NCI-H146 treated with DMSO at 0.1 percent for 48 hours (cell line): ENCODE measurements around the gene CIB4.
"Not testable (repeated sequence)": the region's sequence is repeated elsewhere in the genome, so short reads cannot be mapped to it uniquely, and the experiment has no call there.

Experiments
- DNase-seq: peaks from one replicate; lab custom pipeline; 2025; ENCODE audit not compliant: unreplicated experiment; lab: John Stamatoyannopoulos, UW

Gene CIB4

DNA sequence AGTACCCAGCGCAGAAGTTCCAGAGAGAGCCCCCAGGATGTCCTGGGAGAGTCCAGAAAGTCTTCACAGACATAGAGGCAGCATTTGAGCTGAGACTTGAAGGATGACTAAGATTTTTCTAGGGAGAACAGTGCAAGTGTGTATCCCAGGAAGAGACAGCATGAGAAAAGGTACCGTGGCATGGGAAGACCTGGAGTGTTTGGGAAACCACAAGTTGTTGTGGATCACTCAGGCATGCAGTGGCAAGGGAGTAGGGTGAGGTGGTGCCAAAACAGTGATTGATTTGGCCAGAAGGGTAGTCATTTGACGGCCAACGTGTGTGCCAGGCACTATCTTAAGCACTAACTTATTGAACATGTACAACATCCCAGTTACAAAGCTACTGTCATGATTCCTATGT is 26.9 kb upstream of the CIB4 start:
- DNase-seq = no peak

DNA sequence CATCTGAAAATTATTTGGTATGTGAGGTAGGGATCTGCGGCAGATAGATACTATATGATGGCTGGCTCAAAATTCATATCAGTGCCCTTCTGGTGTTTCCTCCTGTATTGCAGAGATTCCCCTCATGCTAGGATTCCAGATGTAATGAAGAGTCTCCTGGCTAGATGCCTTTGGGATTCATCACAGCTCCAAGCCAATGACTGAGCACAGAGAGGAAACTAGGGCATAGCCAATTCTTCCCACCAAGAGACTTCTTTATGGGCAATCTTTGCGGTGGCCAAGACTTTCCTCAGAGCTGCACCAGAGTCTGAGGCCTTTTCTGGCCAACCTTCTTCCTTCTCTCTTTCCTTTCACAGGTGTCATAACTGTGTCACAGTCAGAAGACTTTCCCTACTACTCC is 25.5 kb upstream of the CIB4 start:
- no peak for DNase-seq

DNA sequence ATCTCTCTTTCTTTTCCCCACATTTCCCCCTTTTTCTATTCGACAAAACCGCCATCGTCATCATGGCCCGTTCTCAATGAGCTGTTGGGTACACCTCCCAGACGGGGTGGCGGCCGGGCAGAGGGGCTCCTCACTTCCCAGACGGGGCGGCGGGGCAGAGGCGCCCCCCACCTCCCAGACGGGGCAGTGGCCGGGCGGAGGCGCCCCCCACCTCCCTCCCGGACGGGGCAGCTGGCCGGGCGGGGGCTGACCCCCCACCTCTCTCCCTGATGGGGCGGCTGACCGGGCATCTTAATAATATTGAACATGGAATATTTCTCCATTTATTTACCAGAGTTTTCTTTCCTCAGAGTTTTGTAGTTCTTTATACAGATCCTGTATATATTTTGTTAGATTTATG is 24.1 kb upstream of the CIB4 start:
- DNase-seq = not testable (repeated sequence)

DNA sequence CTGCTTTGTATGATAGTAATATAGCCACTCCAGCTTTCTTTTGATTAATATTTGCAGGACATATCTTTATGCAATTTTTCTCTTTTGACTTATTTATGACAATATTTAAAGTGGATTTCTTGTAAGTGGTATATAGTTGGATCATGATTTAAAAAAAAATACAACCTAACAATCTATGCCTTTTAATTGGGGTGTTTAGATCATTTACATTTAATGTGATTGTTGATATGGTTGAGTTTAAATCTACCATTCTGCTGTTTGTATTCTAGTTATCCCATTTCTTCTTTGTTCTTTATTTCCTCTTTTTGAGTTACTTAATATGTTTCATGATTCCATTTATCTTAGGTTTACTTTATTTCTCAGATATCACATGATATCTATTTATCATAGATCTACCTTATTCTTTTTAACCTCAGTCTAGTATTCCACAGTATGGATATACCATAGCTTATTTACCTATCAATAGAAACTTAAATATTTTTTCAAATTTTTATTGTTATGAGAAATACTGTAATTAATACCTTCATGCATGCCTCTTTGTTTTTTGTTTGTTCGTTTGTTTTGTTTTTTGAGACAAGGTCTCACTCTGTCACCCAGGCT is 19.3 kb upstream of the CIB4 start:
- DNase-seq = no peak

DNA sequence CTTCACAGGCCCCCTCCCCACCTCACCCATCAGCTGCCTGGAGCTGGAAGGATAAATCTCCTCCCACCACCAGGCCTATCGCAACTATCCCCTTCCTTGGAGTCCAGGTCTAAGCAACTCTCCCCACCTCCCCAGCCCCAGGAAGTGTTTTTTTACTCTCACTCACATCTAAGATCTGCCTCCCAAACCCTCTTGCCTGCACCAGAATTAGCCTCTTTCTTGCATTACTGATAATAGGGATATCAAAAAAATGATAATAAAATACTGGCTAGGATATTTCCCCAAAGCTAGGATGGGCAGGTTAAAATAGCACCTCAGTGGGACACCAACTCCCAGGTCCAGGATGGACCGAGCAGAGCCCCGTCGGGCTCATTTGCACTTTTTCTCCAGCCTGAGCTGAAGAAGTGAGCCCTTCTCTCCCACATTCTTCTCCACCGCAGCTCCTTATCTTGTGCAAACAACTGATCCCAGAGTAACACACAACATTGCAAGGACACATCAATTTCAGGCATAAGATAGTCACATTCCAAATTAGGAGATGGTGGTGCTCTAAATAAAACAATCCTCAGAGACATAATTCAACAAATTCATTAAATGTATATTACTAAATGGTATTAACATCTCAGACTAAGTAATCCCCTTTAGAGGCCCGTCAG is 17.7 kb upstream of the CIB4 start:
- DNase-seq = no peak

DNA sequence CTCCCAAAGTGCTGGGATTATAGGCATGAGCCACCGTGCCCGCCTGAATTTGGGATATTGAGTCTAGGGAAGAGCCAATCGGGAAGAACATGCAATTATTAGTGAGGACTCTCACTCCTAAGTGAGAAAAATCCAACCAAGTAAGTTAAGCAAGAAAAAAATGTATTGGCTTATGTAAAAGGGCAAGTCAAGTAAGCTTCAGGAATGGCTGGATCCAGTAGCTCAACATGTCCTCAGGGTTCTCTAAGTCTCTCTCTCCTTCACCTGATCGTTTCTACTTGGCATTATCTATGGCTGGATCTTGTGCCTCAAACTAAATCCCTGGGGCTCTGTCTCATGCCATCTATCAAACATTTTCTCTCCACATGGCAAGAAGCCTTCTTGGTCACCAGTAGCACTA is 16.1 kb upstream of the CIB4 start:
- DNase-seq = no peak

DNA sequence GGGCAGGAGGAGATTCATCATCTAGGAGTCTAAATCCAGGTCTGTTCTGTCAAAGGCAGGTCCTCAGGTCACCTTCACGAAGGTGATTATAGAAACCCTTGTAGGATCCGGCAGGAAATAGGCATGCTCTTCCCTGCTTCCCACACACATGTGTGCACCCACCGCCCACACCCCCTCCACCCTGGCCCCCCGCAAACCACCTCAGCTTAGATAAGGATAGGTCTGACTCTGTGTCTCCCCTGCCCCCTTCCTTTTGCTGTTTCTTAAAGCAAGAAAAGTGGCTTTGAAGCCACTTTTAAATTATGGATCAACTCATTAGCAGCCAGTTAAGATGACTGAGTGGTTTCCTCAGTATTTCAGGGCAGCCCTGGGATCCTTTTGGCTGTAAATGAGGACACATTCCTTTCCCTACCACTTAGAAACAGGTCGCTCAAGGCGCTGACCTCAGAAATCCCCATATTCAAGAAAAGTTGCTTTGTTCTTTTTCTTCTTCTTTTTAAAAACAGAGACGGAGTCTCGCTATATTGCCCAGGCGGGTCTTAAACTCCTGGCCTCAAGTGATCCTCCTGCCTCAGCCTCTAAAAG is 14.5 kb upstream of the CIB4 start:
- DNase-seq = no peak

DNA sequence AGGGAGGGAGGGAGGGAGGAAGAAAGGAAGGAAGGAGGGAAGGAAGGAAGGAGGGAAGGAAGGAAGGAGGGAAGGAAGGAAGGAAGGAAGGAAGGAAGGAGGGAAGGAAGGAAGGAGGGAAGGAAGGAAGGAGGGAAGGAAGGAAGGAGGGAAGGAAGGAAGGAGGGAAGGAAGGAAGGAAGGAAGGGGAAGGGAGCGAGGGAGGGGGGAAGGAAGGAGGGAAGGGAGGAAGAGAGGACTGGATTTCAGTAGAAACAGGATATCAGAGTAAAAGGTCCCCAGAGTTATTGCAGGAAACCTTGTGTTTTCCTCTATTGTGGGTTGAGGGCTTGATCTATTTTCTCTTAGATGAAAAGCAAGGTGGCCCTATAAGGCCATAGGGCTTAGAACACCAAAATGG is 14.0 kb upstream of the CIB4 start:
- DNase-seq = not testable (repeated sequence)

DNA sequence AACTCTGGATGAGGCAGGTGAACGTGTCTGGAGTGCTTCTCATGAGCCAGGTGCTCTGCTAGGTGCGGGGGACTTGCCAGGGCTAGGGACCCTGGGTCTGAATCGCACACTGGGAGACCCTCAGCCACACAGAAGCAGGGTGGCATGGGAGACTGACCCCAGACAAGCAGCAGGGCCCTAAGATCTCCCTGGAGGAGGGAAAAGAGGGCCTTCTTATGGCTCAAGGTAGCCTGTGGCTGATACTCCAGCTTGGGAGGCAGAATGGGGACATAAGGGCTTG is 12.8 kb upstream of the CIB4 start:
- DNase-seq = no peak

DNA sequence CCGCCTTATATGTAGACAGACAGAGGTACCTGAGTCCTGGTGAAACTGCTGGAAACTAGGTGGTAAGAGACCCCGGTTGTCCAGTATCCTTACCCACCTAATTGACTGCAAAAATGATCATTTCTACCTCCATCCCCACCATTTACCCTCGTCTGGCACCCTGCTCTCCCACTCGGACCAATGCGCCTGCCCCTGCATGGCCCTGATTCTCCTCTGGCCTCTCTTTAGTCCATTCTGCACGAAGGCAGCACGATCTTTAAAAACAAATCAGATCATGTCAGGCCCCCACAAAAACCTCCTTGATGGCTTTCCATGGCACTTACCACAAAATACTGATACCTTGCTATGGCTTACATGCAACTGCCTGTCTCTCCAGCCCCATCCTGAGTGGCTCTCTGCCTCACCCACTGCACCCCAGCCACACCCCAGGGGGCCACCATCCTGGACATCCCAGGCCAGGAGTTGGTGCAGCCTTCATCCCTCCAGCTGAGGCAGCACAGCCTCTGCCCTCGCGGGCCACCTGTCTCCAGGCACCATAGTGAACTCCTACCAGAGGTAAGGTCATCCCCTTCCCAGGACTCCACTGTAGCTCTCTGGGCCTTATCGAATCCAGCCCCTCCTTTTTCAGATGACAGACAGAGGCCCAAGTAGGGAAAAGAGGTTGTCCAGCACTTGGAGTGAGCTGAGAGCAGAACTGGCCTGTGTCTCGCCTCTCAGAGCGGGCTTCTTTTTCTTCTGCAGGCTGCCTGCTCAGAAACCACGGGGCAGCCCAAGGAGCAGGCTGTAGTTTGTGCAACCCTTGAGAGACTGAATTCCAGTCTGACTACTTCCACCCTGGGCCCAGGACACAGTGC is 12.3 kb upstream of the CIB4 start:
- no peak for DNase-seq

DNA sequence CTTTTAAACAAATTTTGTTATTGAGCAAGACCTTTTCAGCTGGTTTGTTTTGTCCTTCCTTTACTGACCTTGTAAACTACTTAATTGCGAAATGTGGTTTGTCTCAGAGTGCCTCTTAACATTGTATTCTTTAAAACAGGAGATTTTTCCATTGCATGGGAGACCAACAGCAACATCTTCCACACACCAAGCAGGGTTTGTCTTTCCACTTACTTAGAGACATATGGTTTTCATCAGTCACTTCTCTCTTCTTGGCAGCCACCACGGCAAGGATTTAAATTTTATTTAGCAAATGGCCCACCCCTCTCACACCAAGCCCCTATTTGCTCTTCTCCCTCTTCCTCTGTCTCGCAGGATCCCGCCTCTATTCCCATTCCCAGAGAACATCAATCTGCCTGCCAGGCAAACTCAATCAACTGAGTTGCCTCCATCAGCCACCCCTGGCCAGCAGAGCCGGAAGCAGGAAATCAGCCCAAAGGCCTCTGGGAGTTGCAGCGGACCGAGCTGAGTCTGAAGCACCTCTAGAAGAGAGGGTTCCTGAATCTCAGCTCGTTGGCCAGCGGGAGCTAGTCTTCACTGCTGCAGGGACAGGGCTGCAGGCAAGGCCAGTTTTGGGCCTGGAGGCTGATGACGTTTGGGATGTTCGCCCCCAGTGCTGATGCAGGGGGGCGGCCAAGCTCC is 11.3 kb upstream of the CIB4 start:
- DNase-seq = no peak

DNA sequence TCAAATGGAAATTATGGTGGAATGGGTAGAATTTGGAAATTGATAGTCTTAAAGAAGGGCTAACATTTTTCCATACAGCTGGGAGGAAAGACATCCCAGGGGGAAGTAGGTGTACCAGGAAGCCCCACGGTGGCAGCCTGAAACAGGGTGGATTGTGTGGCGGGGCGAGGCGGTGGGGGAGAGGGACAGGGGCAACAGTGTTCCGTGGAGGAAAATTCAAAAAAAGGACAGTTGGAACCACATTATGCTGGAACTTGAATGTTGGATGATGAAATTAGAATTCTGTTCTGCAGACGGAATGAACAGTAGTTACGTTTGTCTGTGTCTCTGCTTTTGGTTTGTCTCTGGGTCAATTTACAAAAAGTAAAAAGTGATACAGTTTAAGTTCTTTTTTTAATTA is 10.6 kb upstream of the CIB4 start:
- DNase-seq = no peak

DNA sequence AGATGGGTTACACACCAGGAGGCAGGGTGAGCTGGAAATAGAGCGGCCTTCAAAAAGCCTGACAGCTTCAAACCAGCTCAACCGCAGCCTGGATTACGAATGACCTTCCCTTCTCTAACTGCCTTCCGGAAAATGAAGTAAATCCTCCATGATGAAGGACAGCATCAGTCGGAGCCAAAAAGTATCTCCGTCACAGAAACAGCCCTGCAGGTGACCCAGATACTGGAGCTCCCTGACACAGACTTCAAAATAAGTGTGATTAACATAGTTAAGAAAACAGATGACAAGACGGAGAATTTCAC is 10.3 kb upstream of the CIB4 start:
- DNase-seq = no peak

DNA sequence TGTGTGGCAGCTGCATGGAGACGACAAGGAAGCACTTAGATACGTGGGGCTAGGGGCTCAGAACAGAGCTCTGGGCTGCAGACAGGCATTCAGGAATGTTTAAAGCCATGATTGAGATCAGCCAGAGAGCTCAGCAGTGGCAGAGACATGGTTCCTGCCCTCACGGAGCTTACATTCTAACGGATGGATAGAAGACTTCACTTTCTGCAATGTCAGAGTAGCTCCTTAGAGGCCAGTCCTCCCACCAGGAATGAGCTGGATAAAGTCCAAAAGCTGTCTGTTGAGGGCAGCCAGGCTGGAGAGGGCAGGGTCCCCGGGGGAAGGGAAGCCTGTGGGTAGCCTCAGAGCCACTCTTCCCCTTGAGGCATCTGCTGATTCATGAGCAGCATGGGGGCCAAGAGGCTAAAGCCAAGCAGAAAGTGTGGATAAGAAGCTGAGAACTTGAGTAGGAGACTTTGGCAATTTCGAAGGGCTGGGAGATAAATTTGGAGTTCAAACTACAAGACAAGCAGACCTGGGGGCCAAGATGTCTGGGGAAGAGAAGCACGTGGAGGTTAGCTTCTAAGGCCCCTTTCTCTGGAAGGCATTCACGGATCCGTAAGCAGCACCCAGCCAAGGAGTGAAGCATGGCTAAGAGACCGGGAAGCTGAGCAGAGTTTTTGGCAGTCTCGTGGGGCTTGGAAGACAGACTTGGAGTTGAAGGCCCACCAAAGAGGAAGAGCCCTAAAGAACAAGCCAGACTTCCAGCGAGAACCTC is 9.7 kb upstream of the CIB4 start:
- no peak for DNase-seq

DNA sequence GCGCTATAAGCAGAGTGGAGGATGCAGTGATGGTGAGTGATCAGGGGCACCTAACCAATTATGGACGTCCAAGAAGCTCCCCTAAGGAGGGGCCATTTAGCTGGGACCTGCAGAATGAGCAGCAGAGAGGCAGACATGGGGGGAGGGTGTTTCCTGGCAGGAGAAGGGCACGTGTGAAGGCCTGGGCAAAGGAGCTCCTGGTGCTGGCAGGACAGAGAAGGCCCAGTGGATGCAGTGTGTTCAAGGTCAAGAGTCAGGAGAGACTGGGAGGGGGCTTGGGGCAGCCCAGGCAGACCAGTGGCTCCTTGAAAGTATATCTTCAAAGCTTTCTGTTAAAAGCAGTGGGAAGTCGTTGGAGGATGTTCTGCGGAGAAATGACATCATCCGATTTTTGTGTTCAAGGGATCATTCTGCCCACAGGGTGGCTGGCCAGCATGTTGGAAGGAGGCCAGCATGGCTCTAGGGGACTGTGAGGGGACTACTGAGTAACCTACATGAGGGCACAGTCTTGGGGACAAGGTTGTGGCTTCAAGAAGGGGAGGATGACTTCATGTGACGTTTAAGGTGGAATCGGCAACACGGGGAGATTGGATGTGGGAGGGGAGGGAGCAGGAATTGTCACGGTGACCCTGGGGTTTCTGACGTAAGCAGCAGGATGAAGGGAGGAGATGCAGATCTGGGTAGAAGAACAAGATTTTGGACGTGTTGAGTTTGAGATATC is 9.0 kb upstream of the CIB4 start:
- DNase-seq = no peak

DNA sequence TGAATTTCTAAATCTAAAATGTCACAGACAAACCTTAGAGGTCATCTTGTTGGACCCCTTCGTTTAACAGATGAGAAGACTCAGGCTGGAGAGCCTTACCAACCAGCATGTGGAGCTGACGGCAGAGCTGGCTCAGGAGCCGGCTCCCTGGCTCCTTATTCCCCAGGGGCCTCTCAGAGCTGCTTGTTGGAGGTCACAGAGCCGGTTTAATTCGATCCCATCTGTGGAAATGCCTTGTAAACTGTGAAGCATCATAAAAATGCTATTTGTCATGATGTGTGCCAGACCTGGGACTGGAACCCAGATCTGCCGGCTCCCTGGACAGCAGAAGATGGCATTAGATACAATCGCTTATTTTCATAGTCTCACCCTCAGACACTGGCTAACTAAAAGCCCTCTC is 8.2 kb upstream of the CIB4 start:
- DNase-seq = no peak

DNA sequence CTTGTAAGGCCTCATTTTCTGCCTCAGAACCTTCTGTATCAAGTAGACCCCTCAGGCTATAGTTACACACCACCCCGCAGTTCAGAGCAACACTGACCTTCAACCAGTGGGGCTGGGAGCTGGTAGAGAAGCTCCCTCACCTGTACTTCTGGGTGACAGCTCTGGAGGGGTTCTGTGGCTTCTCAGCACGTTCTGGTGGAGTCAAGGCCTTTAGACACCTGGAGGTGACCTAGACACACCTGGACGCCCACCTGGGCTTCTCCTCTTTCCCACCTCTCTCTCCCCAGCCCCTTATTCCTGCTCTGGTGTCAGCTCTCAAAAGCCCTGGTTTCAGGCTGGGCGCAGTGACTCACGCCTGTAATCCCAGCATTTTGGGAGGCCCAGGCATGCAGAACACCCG is 7.3 kb upstream of the CIB4 start:
- DNase-seq = no peak

DNA sequence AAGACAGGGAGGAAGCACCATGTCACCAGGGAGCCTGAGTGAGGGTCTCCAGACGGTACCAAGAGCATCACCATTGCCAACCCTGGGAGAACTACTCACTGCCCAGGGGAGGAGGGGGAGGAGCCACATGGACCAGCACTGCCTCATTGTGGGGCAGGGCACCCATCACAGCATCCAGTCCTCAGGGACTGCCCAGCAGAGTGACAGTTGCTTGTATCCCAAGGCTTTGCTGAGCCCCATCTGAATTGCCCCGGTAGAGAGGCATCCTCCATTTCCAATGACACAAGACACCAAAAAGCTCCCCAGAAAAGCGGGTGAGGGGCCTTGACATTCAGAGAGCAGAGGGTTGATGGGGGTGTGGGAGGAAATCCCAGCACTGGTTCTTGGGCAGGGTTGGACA is 6.8 kb upstream of the CIB4 start:
- no peak for DNase-seq

DNA sequence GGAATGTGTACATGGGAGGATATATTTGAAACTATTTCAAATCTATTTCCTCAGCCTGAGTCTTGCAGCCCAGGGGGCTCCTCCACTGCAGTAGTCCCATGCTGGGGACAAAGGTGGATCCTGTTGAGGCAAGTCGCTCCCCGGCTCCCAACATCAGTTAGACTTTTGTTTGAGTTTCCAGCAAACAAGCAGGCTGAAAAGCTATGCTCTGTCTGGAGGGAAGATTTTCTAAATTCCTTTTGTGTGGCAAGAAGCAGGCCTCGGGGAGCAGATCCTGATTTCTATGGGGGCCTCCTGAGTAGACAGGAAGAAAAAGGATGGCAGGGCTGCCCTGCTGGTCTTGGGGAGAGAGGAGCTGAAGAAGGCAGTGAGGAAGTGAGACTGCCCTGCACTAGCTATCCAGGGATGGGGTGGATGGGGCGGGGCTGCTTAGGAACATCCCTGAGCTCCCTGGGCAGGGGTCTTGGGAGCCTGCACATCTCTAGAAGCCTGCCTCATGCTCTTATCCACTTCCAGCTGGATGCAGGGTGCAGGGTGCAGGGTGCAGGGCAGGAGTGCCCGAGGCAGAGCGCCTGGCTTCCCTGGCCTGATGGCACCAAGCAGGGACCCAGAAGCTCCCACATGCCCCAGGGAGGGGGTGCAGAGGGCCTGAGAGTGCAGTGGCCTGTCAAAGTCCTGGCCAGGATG is 6.0 kb upstream of the CIB4 start:
- no peak for DNase-seq

DNA sequence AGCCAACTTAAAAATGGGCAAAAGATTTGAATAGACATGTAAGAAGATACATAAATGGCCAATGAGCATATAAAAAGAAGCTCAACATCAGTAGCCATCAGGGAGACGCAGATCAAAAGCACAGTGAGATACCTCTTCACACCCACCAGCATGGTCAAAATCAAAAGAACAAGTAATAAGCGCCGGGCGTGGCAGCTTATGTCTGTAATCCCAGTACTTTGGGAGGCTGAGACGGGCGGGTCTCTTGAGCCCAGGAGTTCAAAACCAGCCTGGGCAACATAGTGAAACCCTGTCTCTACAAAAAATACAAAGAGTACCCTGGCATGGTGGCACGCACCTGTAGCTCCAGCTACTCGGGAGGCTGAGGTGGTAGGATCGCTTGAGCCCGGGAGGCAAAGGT is 4.6 kb upstream of the CIB4 start:
- DNase-seq = no peak
